Measurements from ENCODE around the gene VWCE. TPM values are rescaled to one million over a fixed set of nuclear protein-coding genes. Genes with fewer than 3 reads are reported as not detected.
"Not testable (repeated sequence)": the region's sequence is repeated elsewhere in the genome, so short reads cannot be mapped to it uniquely, and the experiment has no call there.

Gene VWCE
- total RNA-seq, 1 experiment from 2014 or later: 0.51 TPM

DNA sequence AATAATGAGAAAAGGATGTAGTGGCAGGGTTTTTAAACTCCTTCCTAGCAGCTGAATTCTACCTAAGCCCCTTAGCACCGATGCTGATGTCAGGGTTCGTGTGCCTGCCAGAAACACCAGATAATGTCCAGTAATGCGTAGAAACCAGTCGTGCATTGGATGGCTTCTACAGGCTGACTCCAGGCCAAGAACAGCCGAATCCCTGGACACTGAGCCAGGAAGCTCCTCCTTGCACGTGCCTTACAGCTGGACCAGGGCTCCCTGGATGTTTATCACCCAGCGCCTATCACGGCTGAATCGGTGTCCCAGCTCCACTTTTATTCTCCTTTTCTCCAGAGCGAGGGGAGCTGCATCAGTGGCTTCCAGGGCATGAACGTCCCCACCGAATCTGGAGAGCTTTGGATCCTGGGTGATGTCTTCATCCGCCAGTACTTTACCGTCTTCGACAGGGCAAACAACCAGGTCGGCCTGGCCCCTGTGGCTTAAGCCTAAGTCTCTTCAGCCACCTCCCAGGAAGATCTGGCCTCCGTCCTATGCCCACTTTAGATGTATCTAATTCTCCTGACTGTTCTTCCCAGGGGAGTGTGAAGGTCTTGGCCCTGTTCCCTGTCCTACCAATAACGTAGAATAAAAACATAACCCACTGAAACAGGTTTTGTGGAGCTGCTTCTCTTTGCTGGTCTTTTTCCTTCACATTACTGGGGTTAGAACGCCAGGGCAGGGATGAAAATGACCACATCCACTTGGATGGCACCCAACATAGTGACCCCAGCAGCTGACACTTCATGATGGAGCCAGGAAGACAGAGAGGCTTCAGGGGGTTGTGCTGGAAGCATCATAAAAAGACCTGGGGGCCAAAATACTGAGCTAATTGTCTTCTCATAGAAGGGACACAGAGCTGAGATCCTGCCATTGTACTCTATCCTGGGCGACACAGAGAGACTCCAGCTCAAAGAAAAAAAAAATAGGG is 44.0 kb downstream of the VWCE start:
- H3K27ac ChIP-seq (ENCODE audit: low read length); H3K36me3 ChIP-seq (ENCODE audit: control insufficient read depth, insufficient read depth, low read length); H3K27me3 ChIP-seq (ENCODE audit: control insufficient read depth, insufficient read depth, low read length); DNase-seq (ENCODE audit: low read depth, low spot score); H3K4me1 ChIP-seq (ENCODE audit: control insufficient read depth, insufficient read depth, low read length); H3K4me3 ChIP-seq (ENCODE audit: low read depth in 2 of 2, low read length in 2 of 2); POLR2A ChIA-PET; ATAC-seq; H3K9me3 ChIP-seq (ENCODE audit: control insufficient read depth, insufficient read depth, low read depth, low read length); in situ Hi-C loops (cut with HindIII; ENCODE audit: low pct_unique_long_range_greater_than_20kb, low sequenced_read_pairs); BruUV-seq (replicated peaks); intact Hi-C loops (cut with micrococcal nuclease; ENCODE audit: unreplicated experiment): not testable (repeated sequence)
- CTCF ChIA-PET: interaction anchor here (0.6 to 1.0 kb wide), 3 partner anchors 29 to 98 kb away, joined by 3 to 19 read pairs (median 8); no protein-coding TSS in a partner anchor

DNA sequence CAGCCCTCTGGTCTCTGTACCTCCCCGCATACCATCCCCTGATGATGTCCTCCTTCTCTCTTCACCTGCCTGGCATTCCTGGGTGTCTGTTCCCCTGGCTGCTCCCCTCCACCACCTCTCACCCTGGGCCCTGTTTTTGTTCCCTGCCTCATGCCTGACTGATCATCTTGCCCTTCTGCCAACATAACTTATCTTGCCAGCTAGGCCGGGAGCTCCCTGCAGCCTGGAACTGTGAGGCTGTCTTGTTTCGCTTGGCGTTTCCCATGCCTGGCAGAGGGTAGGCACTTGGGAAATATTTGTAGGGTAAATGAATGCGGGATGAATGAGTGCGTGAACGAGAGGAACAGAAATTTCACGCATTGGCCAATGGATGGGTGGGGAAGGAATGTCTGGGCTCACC is 45.9 kb downstream of the VWCE start:
- H3K27me3 ChIP-seq (ENCODE audit: control insufficient read depth, insufficient read depth, low read length); intact Hi-C loops (cut with micrococcal nuclease; ENCODE audit: unreplicated experiment); H3K4me1 ChIP-seq (ENCODE audit: control insufficient read depth, insufficient read depth, low read length); in situ Hi-C loops (cut with HindIII; ENCODE audit: low pct_unique_long_range_greater_than_20kb, low sequenced_read_pairs); BruUV-seq (replicated peaks); ATAC-seq; H3K36me3 ChIP-seq (ENCODE audit: control insufficient read depth, insufficient read depth, low read length); H3K4me3 ChIP-seq (ENCODE audit: low read depth in 2 of 2, low read length in 2 of 2); H3K9me3 ChIP-seq (ENCODE audit: control insufficient read depth, insufficient read depth, low read depth, low read length); H3K27ac ChIP-seq (ENCODE audit: low read length); POLR2A ChIA-PET; DNase-seq (ENCODE audit: low read depth, low spot score); CTCF ChIA-PET: not testable (repeated sequence)

GRCh38 chr11:61248071-61248470 is 47.0 kb downstream of the VWCE start:
- in situ Hi-C loops (cut with HindIII; ENCODE audit: low pct_unique_long_range_greater_than_20kb, low sequenced_read_pairs); H3K27me3 ChIP-seq (ENCODE audit: control insufficient read depth, insufficient read depth, low read length): not testable (repeated sequence)

DNA sequence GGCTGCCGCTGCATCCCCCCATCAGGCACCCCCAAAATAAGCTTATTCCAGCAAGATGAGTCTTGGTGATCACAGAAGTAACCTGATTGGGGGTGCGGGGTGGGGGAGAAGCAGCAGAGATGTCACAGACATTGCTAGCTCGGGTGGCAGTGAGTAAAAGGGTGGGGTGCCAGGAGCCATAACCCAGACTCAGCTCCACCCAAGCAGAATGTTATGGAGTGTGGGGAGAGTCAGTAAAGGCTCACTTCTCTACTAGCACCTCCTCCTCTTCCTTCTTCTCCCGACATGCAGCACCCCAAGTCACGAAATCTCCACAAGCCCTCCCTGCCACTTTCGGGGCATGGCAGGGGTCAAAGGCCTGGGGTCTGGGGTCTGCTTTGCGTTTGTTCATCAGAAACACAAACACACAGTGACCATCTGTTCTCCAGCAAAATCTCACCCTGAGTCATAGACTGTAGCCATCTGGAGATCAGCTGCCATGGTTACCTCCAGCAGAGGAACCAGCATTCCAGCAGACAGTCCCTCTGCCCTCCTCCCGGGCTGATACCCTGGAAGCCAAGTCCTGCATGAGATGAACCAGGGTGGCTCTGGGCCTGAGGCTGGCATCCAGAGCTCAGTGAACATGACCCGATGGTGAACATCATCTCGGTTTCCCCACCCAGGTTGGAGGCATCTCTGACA is 49.7 kb downstream of the VWCE start:
- CTCF ChIA-PET; H3K9me3 ChIP-seq (ENCODE audit: control insufficient read depth, insufficient read depth, low read depth, low read length); H3K36me3 ChIP-seq (ENCODE audit: control insufficient read depth, insufficient read depth, low read length); H3K4me1 ChIP-seq (ENCODE audit: control insufficient read depth, insufficient read depth, low read length); BruUV-seq (replicated peaks); in situ Hi-C loops (cut with HindIII; ENCODE audit: low pct_unique_long_range_greater_than_20kb, low sequenced_read_pairs); H3K4me3 ChIP-seq (ENCODE audit: low read depth in 2 of 2, low read length in 2 of 2); H3K27me3 ChIP-seq (ENCODE audit: control insufficient read depth, insufficient read depth, low read length); intact Hi-C loops (cut with micrococcal nuclease; ENCODE audit: unreplicated experiment); ATAC-seq; POLR2A ChIA-PET; H3K27ac ChIP-seq (ENCODE audit: low read length); DNase-seq (ENCODE audit: low read depth, low spot score): not testable (repeated sequence)

More at GRCh38 chr11:61248071-61248470, 47.0 kb downstream of the VWCE start:
- DNase-seq (ENCODE audit: low read depth, low spot score); H3K9me3 ChIP-seq (ENCODE audit: control insufficient read depth, insufficient read depth, low read depth, low read length); ATAC-seq; BruUV-seq (replicated peaks); POLR2A ChIA-PET; H3K4me1 ChIP-seq (ENCODE audit: control insufficient read depth, insufficient read depth, low read length); CTCF ChIA-PET; intact Hi-C loops (cut with micrococcal nuclease; ENCODE audit: unreplicated experiment); H3K27ac ChIP-seq (ENCODE audit: low read length); H3K4me3 ChIP-seq (ENCODE audit: low read depth in 2 of 2, low read length in 2 of 2); H3K36me3 ChIP-seq (ENCODE audit: control insufficient read depth, insufficient read depth, low read length): not testable (repeated sequence)

DNA sequence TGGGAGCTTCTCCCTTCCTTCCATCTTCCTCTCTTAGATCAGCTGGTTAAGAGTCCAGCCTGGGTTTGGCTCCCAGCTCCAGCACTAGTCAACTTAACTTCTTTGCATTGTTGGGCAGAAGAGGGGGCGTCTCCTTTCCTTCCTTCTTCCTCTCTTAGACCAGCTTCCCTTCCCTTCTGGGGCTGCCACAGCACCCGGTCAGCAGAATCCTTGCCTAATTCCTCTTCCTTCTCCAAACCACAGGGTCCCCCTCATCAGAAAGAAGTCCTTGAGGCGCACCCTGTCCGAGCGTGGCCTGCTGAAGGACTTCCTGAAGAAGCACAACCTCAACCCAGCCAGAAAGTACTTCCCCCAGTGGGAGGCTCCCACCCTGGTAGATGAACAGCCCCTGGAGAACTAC is 53.6 kb downstream of the VWCE start:
- H3K36me3 ChIP-seq (ENCODE audit: control insufficient read depth, insufficient read depth, low read length); BruUV-seq (replicated peaks); H3K4me3 ChIP-seq (ENCODE audit: low read depth in 2 of 2, low read length in 2 of 2); H3K27ac ChIP-seq (ENCODE audit: low read length); H3K27me3 ChIP-seq (ENCODE audit: control insufficient read depth, insufficient read depth, low read length); ATAC-seq; POLR2A ChIA-PET; intact Hi-C loops (cut with micrococcal nuclease; ENCODE audit: unreplicated experiment); DNase-seq (ENCODE audit: low read depth, low spot score); in situ Hi-C loops (cut with HindIII; ENCODE audit: low pct_unique_long_range_greater_than_20kb, low sequenced_read_pairs); H3K4me1 ChIP-seq (ENCODE audit: control insufficient read depth, insufficient read depth, low read length); CTCF ChIA-PET; H3K9me3 ChIP-seq (ENCODE audit: control insufficient read depth, insufficient read depth, low read depth, low read length): not testable (repeated sequence)

DNA sequence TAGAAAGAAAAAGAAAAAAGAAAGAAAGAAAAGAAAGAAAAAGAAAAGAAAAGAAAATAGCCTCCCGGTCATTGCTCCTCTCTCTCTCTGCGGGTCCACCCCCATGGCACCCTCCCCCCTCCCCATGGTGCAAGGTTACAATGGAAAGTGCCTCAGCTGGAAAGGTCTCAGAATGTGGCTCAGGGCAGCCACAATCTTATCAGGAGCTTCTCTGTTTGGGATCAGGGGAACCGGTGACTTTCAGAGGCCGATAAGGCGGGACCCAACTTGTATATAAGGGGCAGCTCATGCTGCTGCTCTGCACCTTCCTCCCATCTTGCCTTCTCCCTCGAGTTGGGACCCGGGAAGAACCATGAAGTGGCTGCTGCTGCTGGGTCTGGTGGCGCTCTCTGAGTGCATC is 54.2 kb downstream of the VWCE start, which contains the start of gene PGA5:
Gene PGA5, plus strand, starts transcription at position 301 of the 400 bp plus-strand sequence. Its CDS starts 52 bp downstream, at position 353.
- H3K4me3 ChIP-seq (ENCODE audit: low read depth in 2 of 2, low read length in 2 of 2); BruUV-seq (replicated peaks); H3K9me3 ChIP-seq (ENCODE audit: control insufficient read depth, insufficient read depth, low read depth, low read length); H3K4me1 ChIP-seq (ENCODE audit: control insufficient read depth, insufficient read depth, low read length); POLR2A ChIA-PET; in situ Hi-C loops (cut with HindIII; ENCODE audit: low pct_unique_long_range_greater_than_20kb, low sequenced_read_pairs); H3K36me3 ChIP-seq (ENCODE audit: control insufficient read depth, insufficient read depth, low read length); H3K27me3 ChIP-seq (ENCODE audit: control insufficient read depth, insufficient read depth, low read length); CTCF ChIA-PET; ATAC-seq; intact Hi-C loops (cut with micrococcal nuclease; ENCODE audit: unreplicated experiment); H3K27ac ChIP-seq (ENCODE audit: low read length); DNase-seq (ENCODE audit: low read depth, low spot score): not testable (repeated sequence)

- H3K36me3 ChIP-seq (ENCODE audit: control insufficient read depth, insufficient read depth, low read length); H3K9me3 ChIP-seq (ENCODE audit: control insufficient read depth, insufficient read depth, low read depth, low read length); H3K27ac ChIP-seq (ENCODE audit: low read length); intact Hi-C loops (cut with micrococcal nuclease; ENCODE audit: unreplicated experiment); CTCF ChIA-PET; H3K27me3 ChIP-seq (ENCODE audit: control insufficient read depth, insufficient read depth, low read length); BruUV-seq (replicated peaks); in situ Hi-C loops (cut with HindIII; ENCODE audit: low pct_unique_long_range_greater_than_20kb, low sequenced_read_pairs); H3K4me1 ChIP-seq (ENCODE audit: control insufficient read depth, insufficient read depth, low read length); DNase-seq (ENCODE audit: low read depth, low spot score); H3K4me3 ChIP-seq (ENCODE audit: low read depth in 2 of 2, low read length in 2 of 2); ATAC-seq; POLR2A ChIA-PET: not testable (repeated sequence)
Observed at GRCh38 chr11:61240288-61240687, 54.8 kb downstream of the VWCE start.
